Small intestine (tissue), 7 donors: Measurements from ENCODE around the gene CRELD2. TPM values are rescaled to one million over a fixed set of nuclear protein-coding genes. Genes with fewer than 3 reads are reported as not detected.

ENCODE experiments used
- DNase-seq, 2 donors: peaks; one replicate each; pipeline versions ENCODE4 v3.0.0 to v3.0.0-alpha.2; 2013
- FAIRE-seq: peaks from 2 replicates; lab custom pipeline; 2012; peaks lifted over from hg19 to GRCh38; lab: Jason Lieb, UNC
- H3K27ac ChIP-seq, 3 donors: one replicate each; pipeline ENCODE4 v1.5.1; 2013; ENCODE audit warnings: low read length in 2 of 3, mild to moderate bottlenecking in 2 of 3, control low read depth in 1 of 3, inconsistent platforms in 1 of 3, low read depth in 1 of 3, moderate library complexity in 1 of 3
- H3K27me3 ChIP-seq, 3 donors: one replicate each; pipeline ENCODE4 v1.6.1; 2013; ENCODE audit warnings: low read length in 3 of 3, inconsistent platforms in 1 of 3; ENCODE audit not compliant: control insufficient read depth in 3 of 3, insufficient read depth in 3 of 3
- H3K36me3 ChIP-seq, 3 donors: one replicate each; pipeline ENCODE4 v1.6.1; 2013; ENCODE audit warnings: low read length in 3 of 3, inconsistent platforms in 1 of 3, low read depth in 1 of 3, mild to moderate bottlenecking in 1 of 3, moderate library complexity in 1 of 3; ENCODE audit not compliant: control insufficient read depth in 3 of 3, insufficient read depth in 2 of 3
- H3K4me1 ChIP-seq, 3 donors: one replicate each; pipeline ENCODE4 v1.6.1; 2013; ENCODE audit warnings: low read length in 2 of 3, inconsistent platforms in 1 of 3, low read depth in 1 of 3, mild to moderate bottlenecking in 1 of 3, moderate library complexity in 1 of 3; ENCODE audit not compliant: control insufficient read depth in 3 of 3, insufficient read depth in 2 of 3
- H3K4me3 ChIP-seq, 3 donors: one replicate each; pipeline ENCODE4 v1.5.1; 2013; ENCODE audit warnings: low read length in 3 of 3, control low read depth in 1 of 3, inconsistent platforms in 1 of 3, low read depth in 1 of 3, mild to moderate bottlenecking in 1 of 3, moderate library complexity in 1 of 3
- H3K9me3 ChIP-seq, 2 donors: one replicate each; pipeline ENCODE4 v1.6.1; 2013; ENCODE audit warnings: low read depth in 1 of 2, low read length in 1 of 2; ENCODE audit not compliant: control insufficient read depth in 2 of 2, insufficient read depth in 1 of 2
- WGBS, 3 donors: extraction: QIAGEN DNeasy Blood & Tissue Kit; methylation state at CpG; one replicate each; pipeline ENCODE4 v1.1.7; 2013; 5-methylcytosine and 5-hydroxymethylcytosine counted together
- polyA plus RNA-seq, 4 donors: library from polyadenylated mRNA; stranded (reverse) in 3 of 4; unstranded in 1 of 4; fragments of 200-250 nt in 3 of 4; fragments of 120-200 nt in 1 of 4; gene quantifications; one replicate each; pipeline versions ENCODE4 v1.2.1 to v1.2.3, GENCODE V29; 2013
- donor health status: healthy with polysubstance abuse.
- donor health status: control.
- donor health status: control.
- donor health status: Bipolar disorder and iron deficiency.
- donor health status: healthy.

Gene CRELD2
- polyA plus RNA-seq, 4 donors, result 11.9 to 107 (median 21.8) TPM

DNA sequence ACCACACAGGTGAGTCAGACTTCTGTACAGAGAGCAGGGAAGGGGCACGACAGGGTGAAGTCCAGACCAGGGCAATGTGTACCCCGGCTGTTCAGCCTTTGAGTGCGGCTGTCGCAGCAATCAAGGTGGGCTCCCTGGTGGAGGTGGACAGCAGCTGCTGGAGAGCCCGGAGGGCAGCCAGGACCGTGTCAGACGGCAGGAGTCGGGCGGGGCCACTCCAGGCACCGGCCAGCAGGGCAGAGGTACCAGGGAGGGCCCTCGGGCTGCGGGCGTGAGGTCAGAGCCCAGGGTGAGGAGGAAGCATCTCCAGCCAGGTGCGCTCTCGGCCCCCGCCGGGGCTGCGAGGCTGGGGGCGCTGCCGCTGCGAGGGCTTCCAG, 41.3 kb downstream of the CRELD2 start:
- Histone ChIP-seq H3K4me3 (peak overlapping the region; percentile 52 to 97 (median 60)), H3K9me3 (no peaks in the 10 kb centered on the region), H3K27me3 (no peaks in the 10 kb centered on the region), H3K27ac (peak overlapping the region; percentile 89 to 96 (median 94)), H3K4me1 (peaks cover 3 to 52% (median 8%) of the 10 kb centered on the region in 3 donors), H3K36me3 (peaks cover 13 to 32% (median 14%) of the 10 kb centered on the region in 3 donors)
- FAIRE-seq (no peak), DNase-seq (peak in 1 of 2 donors; percentile 93)
- WGBS, 3 donors, result 1 to 6% (median 1%) methylated on average over 20 to 21 of the region's 21 CpGs

DNA sequence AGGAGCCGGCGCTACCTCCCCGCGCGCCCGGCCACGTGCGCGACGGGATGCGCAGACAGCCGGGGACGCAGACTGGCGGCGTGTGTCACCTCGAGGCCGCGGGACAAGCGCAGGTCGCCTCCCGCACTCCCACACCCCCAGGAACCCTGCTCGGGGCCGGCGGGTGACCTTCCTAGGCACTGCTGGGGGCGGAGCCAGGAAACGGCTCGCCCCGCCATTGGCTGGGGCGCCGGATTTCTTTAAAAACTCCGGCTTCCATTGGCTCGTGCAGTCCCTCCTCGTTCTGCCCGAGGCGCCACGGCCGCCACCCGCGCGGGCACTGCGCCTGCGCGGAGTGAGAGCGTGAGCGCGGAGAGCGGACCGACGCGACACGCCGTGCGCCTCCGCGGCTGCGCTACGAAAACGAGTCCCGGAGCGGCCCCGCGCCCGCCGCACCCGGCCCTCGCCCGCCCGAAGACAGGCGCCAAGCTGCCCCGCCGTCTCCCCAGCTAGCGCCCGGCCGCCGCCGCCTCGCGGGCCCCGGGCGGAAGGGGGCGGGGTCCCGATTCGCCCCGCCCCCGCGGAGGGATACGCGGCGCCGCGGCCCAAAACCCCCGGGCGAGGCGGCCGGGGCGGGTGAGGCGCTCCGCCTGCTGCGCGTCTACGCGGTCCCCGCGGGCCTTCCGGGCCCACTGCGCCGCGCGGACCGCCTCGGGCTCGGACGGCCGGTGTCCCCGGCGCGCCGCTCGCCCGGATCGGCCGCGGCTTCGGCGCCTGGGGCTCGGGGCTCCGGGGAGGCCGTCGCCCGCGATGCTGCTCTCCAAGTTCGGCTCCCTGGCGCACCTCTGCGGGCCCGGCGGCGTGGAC, 41.9 kb downstream of the CRELD2 start, which contains the start of gene PIM3:
Gene PIM3 (plus strand): TSS at position 614 of the 846 bp plus-strand sequence. CDS start 176 bp downstream, at position 790.
- peaks cover 3 to 53% (median 8%) of the 10 kb centered on the region in 3 donors for H3K4me1 ChIP-seq
- DNase-seq, result peak; percentile 97 to 98
- peak within 1 kb of the TSS; percentile 89 to 96 (median 94) for H3K27ac ChIP-seq
- no peak for FAIRE-seq
- peak within 1 kb of the TSS; percentile 74 to 97 (median 97) for H3K4me3 ChIP-seq
- H3K36me3 ChIP-seq, result peaks cover 14 to 38% (median 14%) of the 10 kb centered on the region in 3 donors
- H3K9me3 ChIP-seq, result no peaks in the 10 kb centered on the region
- no peaks in the 10 kb centered on the region for H3K27me3 ChIP-seq
- 0% methylated on average over 54 to 137 of the region's 137 CpGs for WGBS, 3 donors

- WGBS, 3 donors, result 1% methylated on average over 53 to 84 of the region's 84 CpGs
- no peak for FAIRE-seq
- peak overlapping the region; percentile 74 to 97 (median 97) for H3K4me3 ChIP-seq
- H3K4me1 ChIP-seq, result peaks cover 3 to 55% (median 8%) of the 10 kb centered on the region in 3 donors
- H3K9me3 ChIP-seq, result no peaks in the 10 kb centered on the region
- no peaks in the 10 kb centered on the region for H3K27me3 ChIP-seq
- peak overlapping the region; percentile 80 to 96 (median 94) for H3K27ac ChIP-seq
- H3K36me3 ChIP-seq, result peaks cover 14 to 43% (median 15%) of the 10 kb centered on the region in 3 donors
- peak in 1 of 2 donors; percentile 74 for DNase-seq
Measured at GRCh38 chr22:49961005-49961600, 42.7 kb downstream of the CRELD2 start.

DNA sequence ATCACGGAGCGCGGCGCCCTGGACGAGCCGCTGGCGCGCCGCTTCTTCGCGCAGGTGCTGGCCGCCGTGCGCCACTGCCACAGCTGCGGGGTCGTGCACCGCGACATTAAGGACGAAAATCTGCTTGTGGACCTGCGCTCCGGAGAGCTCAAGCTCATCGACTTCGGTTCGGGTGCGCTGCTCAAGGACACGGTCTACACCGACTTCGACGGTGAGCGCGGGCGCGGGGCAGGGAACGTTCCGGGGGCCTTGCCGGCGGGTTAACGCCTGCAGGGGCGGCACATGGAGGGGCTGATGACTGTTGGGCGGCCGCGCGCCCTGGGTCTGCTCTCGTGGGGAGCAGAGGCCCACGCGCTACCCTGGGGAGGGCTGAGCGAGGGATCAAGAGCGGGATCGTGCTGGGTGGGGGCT, 43.2 kb downstream of the CRELD2 start:
- Histone ChIP-seq H3K4me1 (peaks cover 3 to 58% (median 8%) of the 10 kb centered on the region in 3 donors), H3K27ac (peak overlapping the region; percentile 80 to 96 (median 94)), H3K36me3 (peaks cover 14 to 47% (median 15%) of the 10 kb centered on the region in 3 donors), H3K27me3 (no peaks in the 10 kb centered on the region), H3K4me3 (peak overlapping the region; percentile 74 to 97 (median 97)), H3K9me3 (no peaks in the 10 kb centered on the region)
- WGBS, 3 donors, result 1% methylated on average over 31 to 49 of the region's 49 CpGs
- FAIRE-seq, result no peak
- DNase-seq, result no peak

DNA sequence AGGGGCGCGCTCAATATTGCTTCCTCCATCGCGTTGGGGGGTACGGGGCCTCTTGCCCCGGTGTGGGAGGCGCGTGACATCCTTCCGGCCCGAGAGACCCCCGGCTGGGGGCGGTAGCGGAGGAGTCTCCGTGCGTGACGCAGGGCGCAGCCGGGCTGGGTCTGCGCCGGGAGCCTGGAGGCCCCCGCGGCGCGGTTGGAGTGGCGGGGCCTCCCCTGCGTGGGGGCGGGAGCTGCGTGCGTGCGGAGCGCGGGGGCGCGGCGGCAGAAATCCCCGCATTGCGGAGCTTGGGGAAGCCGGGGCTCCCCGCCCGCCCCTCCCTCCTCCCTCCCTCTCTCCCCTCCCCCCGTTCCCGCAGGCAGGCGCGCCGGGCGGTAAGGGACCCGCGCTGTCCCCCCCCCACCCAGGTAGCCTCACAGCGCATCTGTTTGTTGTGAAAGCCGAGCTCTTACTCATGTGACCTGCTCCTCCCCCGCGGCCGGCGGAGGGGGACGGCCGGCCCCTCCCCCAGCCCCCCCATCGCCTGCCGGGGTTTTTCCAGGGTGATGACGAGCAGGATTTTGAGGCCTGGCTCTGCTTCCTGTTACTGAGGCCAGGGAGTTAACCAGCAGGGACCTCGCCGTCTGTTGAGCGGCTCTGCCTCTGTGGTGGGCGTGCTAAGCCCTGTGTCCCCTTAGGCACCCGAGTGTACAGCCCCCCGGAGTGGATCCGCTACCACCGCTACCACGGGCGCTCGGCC, 43.7 kb downstream of the CRELD2 start:
- FAIRE-seq (no peak), DNase-seq (peak; percentile 67 to 90)
- Histone ChIP-seq H3K4me1 (peaks cover 3 to 57% (median 8%) of the 10 kb centered on the region in 3 donors), H3K4me3 (peak overlapping the region; percentile 74 to 97 (median 97)), H3K9me3 (no peaks in the 10 kb centered on the region), H3K27ac (peak overlapping the region; percentile 80 to 96 (median 94)), H3K27me3 (no peaks in the 10 kb centered on the region), H3K36me3 (peaks cover 14 to 49% (median 15%) of the 10 kb centered on the region in 3 donors)
- 2 to 5% (median 4%) methylated on average over 42 to 70 of the region's 70 CpGs for WGBS, 3 donors

GRCh38 chr22:49962751-49963646, 44.6 kb downstream of the CRELD2 start:
- Histone ChIP-seq H3K4me3 (peak overlapping the region; percentile 74 to 97 (median 97)), H3K27ac (peak overlapping the region; percentile 57 to 91 (median 59)), H3K36me3 (peaks cover 14 to 55% (median 15%) of the 10 kb centered on the region in 3 donors), H3K27me3 (no peaks in the 10 kb centered on the region), H3K4me1 (peaks cover 3 to 54% (median 8%) of the 10 kb centered on the region in 3 donors), H3K9me3 (no peaks in the 10 kb centered on the region)
- DNase-seq (no peak), FAIRE-seq (no peak)
- 46 to 51% (median 46%) methylated on average over 58 to 63 of the region's 63 CpGs for WGBS, 3 donors

DNA sequence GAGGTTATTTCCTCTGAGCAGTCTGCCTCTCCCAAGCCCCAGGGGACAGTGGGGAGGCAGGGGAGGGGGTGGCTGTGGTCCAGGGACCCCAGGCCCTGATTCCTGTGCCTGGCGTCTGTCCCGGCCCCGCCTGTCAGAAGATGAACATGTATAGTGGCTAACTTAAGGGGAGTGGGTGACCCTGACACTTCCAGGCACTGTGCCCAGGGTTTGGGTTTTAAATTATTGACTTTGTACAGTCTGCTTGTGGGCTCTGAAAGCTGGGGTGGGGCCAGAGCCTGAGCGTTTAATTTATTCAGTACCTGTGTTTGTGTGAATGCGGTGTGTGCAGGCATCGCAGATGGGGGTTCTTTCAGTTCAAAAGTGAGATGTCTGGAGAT, 45.2 kb downstream of the CRELD2 start:
- no peaks in the 10 kb centered on the region for H3K27me3 ChIP-seq
- H3K4me3 ChIP-seq, result peak overlapping the region; percentile 74 to 97 (median 97)
- H3K27ac ChIP-seq, result peak overlapping the region in 1 of 3 donors; percentile 91
- H3K4me1 ChIP-seq, result peaks cover 3 to 47% (median 8%) of the 10 kb centered on the region in 3 donors
- DNase-seq (no peak), FAIRE-seq (no peak)
- WGBS, 3 donors, result 56 to 60% (median 59%) methylated on average over 6 of the region's 6 CpGs
- H3K36me3 ChIP-seq, result peaks cover 14 to 55% (median 15%) of the 10 kb centered on the region in 3 donors
- no peaks in the 10 kb centered on the region for H3K9me3 ChIP-seq
